H1 (cell line): ENCODE results near the gene RNF5. TPM values are rescaled to one million over a fixed set of nuclear protein-coding genes. Genes with fewer than 3 reads are reported as not detected.

Source experiments
- CTCF ChIA-PET: fragments of 300-600 bp; sonication (Branson Sonifier 250); formaldehyde crosslinking; loops from one replicate; lab custom pipeline; 2021; ENCODE audit not compliant: partially characterized antibody; lab: Charles Lee
- POLR2A ChIA-PET: fragments of 300-600 bp; sonication (Branson Sonifier 250); formaldehyde crosslinking; loops from one replicate; lab custom pipeline; 2021; ENCODE audit warnings: inconsistent platforms; ENCODE audit not compliant: partially characterized antibody; lab: Charles Lee
- DNase-seq, 2 experiments: peaks; one replicate each; pipeline versions ENCODE4 v3.0.0 to v3.0.0-alpha.2; 2010 to 2022; ENCODE audit warnings: low spot score in 2 of 2, low read depth in 1 of 2, mixed read lengths in 1 of 2
- FAIRE-seq: peaks from 2 replicates; lab custom pipeline; 2011; peaks lifted over from hg19 to GRCh38; lab: Jason Lieb, UNC
- H2AFZ ChIP-seq: 2 replicates; pipeline ENCODE4 v1.8.1; 2012; ENCODE audit warnings: low read length, inconsistent platforms
- H2AK5ac ChIP-seq: 2 replicates; pipeline ENCODE4 v1.6.1; 2013; ENCODE audit warnings: low read depth, low read length
- H2BK120ac ChIP-seq: replicated peaks from 2 replicates; pipeline ENCODE3; 2013; ENCODE audit warnings: low read depth, low read length, inconsistent platforms
- H2BK12ac ChIP-seq: 2 replicates; pipeline ENCODE4 v1.6.1; 2013; ENCODE audit warnings: low read depth, low read length
- H2BK15ac ChIP-seq: 2 replicates; pipeline ENCODE4 v1.6.1; 2013; ENCODE audit warnings: low read length
- H2BK20ac ChIP-seq: 2 replicates; pipeline ENCODE4 v1.6.1; 2013; ENCODE audit warnings: low read length
- H2BK5ac ChIP-seq: 2 replicates; pipeline ENCODE4 v1.6.1; 2013; ENCODE audit warnings: low read depth, low read length
- H3K14ac ChIP-seq: 2 replicates; pipeline ENCODE4 v1.6.1; 2013; ENCODE audit warnings: inconsistent platforms; ENCODE audit not compliant: insufficient read length
- H3K18ac ChIP-seq: 2 replicates; pipeline ENCODE4 v1.6.1; 2013; ENCODE audit warnings: low read length; ENCODE audit errors: extremely low read depth
- H3K23ac ChIP-seq: 2 replicates; pipeline ENCODE4 v1.6.1; 2013; ENCODE audit warnings: inconsistent platforms; ENCODE audit not compliant: insufficient read length
- H3K23me2 ChIP-seq: 2 replicates; pipeline ENCODE4 v1.6.1; 2013; ENCODE audit warnings: low read depth, low read length
- H3K27ac ChIP-seq: 2 replicates; pipeline ENCODE4 v1.6.1; 2011; ENCODE audit warnings: low read depth, low read length, inconsistent platforms
- H3K27me3 ChIP-seq, 4 experiments: replicated peaks in 1 of 4; 1 replicate in 1 of 4; 2 replicates in 3 of 4; pipeline versions ENCODE4 v1.6.1 to v1.8.1; 2011 to 2013; ENCODE audit warnings: low read length in 3 of 4, mild to moderate bottlenecking in 3 of 4, inconsistent platforms in 2 of 4, mixed read lengths in 2 of 4, moderate library complexity in 1 of 4; ENCODE audit not compliant: control insufficient read depth in 3 of 4, insufficient read depth in 3 of 4; ENCODE audit errors: extremely low read depth in 1 of 4
- H3K36me3 ChIP-seq, 4 experiments: 2 replicates each; pipeline versions ENCODE4 v1.6.1 to v1.8.1; 2011 to 2013; ENCODE audit warnings: mild to moderate bottlenecking in 4 of 4, low read length in 3 of 4, moderate library complexity in 2 of 4, control low read depth in 1 of 4, inconsistent platforms in 1 of 4; ENCODE audit not compliant: insufficient read depth in 4 of 4, control insufficient read depth in 2 of 4
- H3K4ac ChIP-seq: replicated peaks from 2 replicates; pipeline ENCODE3; 2013; ENCODE audit warnings: low read length, low read depth, mixed read lengths, inconsistent platforms; ENCODE audit not compliant: insufficient read length
- H3K4me1 ChIP-seq, 4 experiments: replicated peaks in 1 of 4; 1 replicate in 1 of 4; 2 replicates in 3 of 4; pipeline versions ENCODE4 v1.6.1 to v1.8.1; 2011 to 2013; ENCODE audit warnings: low read length in 3 of 4, inconsistent platforms in 2 of 4, mixed read lengths in 1 of 4; ENCODE audit not compliant: insufficient read depth in 4 of 4, control insufficient read depth in 3 of 4
- H3K4me2 ChIP-seq, 2 experiments: 2 replicates each; pipeline versions ENCODE4 v1.6.1 to v1.8.1; 2011 to 2013; ENCODE audit warnings: low read depth in 2 of 2, low read length in 2 of 2, control low read depth in 1 of 2, inconsistent platforms in 1 of 2, mild to moderate bottlenecking in 1 of 2; ENCODE audit not compliant: insufficient read depth in 1 of 2
- H3K4me3 ChIP-seq, 4 experiments: fragments of 200-600, 300-600 bp in 1 of 4; sonication (generic), shearing (Covaris generic), sonication (Bioruptor Twin) in 1 of 4; 2 replicates each; pipeline versions ENCODE4 v1.5.1 to v1.8.1; 2011 to 2016; ENCODE audit warnings: low read length in 4 of 4, low read depth in 3 of 4, control low read depth in 2 of 4, inconsistent platforms in 2 of 4, mild to moderate bottlenecking in 2 of 4, mixed read lengths in 1 of 4, moderate library complexity in 1 of 4; ENCODE audit not compliant: insufficient read depth in 2 of 4; ENCODE audit errors: extremely low read depth in 1 of 4
- H3K56ac ChIP-seq: replicated peaks from 2 replicates; pipeline ENCODE3; 2013; ENCODE audit warnings: low read depth, mild to moderate bottlenecking, mixed read lengths, low read length, inconsistent platforms; ENCODE audit not compliant: insufficient read length
- H3K79me1 ChIP-seq: 2 replicates; pipeline ENCODE4 v1.6.1; 2013; ENCODE audit warnings: low read depth, low read length, control low read depth
- H3K79me2 ChIP-seq, 2 experiments: 2 replicates each; pipeline versions ENCODE4 v1.6.1 to v1.8.1; 2012 to 2013; ENCODE audit warnings: low read length in 2 of 2, mild to moderate bottlenecking in 2 of 2, inconsistent platforms in 1 of 2; ENCODE audit not compliant: insufficient read depth in 2 of 2, control insufficient read depth in 1 of 2
- H3K9ac ChIP-seq, 4 experiments: replicated peaks in 1 of 4; 1 replicate in 1 of 4; 2 replicates in 3 of 4; pipeline versions ENCODE4 v1.6.1 to v1.8.1; 2011 to 2013; ENCODE audit warnings: low read depth in 3 of 4, low read length in 3 of 4, control low read depth in 2 of 4, mild to moderate bottlenecking in 2 of 4, moderate library complexity in 2 of 4, inconsistent platforms in 1 of 4; ENCODE audit errors: extremely low read depth in 1 of 4
- H3K9me3 ChIP-seq, 2 experiments: 2 replicates each; pipeline versions ENCODE4 v1.6.1 to v1.8.1; 2012 to 2013; ENCODE audit warnings: mild to moderate bottlenecking in 2 of 2, moderate library complexity in 2 of 2, control low read depth in 1 of 2, inconsistent platforms in 1 of 2, low read depth in 1 of 2, low read length in 1 of 2, mixed read lengths in 1 of 2; ENCODE audit not compliant: insufficient read depth in 2 of 2
- H4K20me1 ChIP-seq, 2 experiments: replicated peaks in 1 of 2; 2 replicates each; pipeline versions ENCODE3 to v1.8.1; 2011 to 2013; ENCODE audit warnings: inconsistent platforms in 2 of 2, low read length in 2 of 2, mild to moderate bottlenecking in 1 of 2; ENCODE audit not compliant: insufficient read depth in 2 of 2, control insufficient read depth in 1 of 2
- H4K5ac ChIP-seq: 2 replicates; pipeline ENCODE4 v1.6.1; 2013; ENCODE audit warnings: low read length, low read depth, mixed read lengths, inconsistent platforms; ENCODE audit not compliant: insufficient read length
- H4K8ac ChIP-seq: 2 replicates; pipeline ENCODE4 v1.8.0; 2013; ENCODE audit warnings: mild to moderate bottlenecking, moderate library complexity, low read length, inconsistent platforms; ENCODE audit not compliant: insufficient read depth; ENCODE audit errors: extremely low read depth
- H4K91ac ChIP-seq: replicated peaks from 2 replicates; pipeline ENCODE3; 2013; ENCODE audit warnings: low read length, mixed read lengths, inconsistent platforms; ENCODE audit not compliant: insufficient read length
- CTBP2 ChIP-seq: IDR thresholded peaks from 2 replicates; pipeline ENCODE4 v1.7.0; 2011; ENCODE audit warnings: borderline replicate concordance, mild to moderate bottlenecking, moderate library complexity, mixed read lengths, low read length; ENCODE audit not compliant: insufficient read depth, insufficient read length
- EGR1 ChIP-seq: IDR thresholded peaks from 2 replicates; pipeline ENCODE4 v1.6.1; 2011; ENCODE audit warnings: low read depth, low read length, borderline replicate concordance
- KDM4A ChIP-seq: IDR thresholded peaks from one replicate; pipeline ENCODE4 v1.7.1; 2012; ENCODE audit warnings: low read depth, mild to moderate bottlenecking, moderate library complexity, low read length, inconsistent platforms; ENCODE audit not compliant: severe bottlenecking
- KDM5A ChIP-seq: fragments of 200-600 bp; IDR thresholded peaks from 2 replicates; pipeline ENCODE4 v1.7.1; 2012; ENCODE audit warnings: mild to moderate bottlenecking, low read length, inconsistent platforms, mixed read lengths
- POLR2AphosphoS5 ChIP-seq: IDR thresholded peaks from 2 replicates; pipeline ENCODE4 v1.6.1; 2011; ENCODE audit warnings: low read depth, low read length
- SAP30 ChIP-seq: fragments of 300-600 bp; sonication (generic); IDR thresholded peaks from 2 replicates; pipeline ENCODE4 v1.7.1; 2012; ENCODE audit warnings: low read length, moderate library complexity, mild to moderate bottlenecking, inconsistent platforms; ENCODE audit not compliant: insufficient read depth, insufficient replicate concordance
- SP1 ChIP-seq: IDR thresholded peaks from 2 replicates; pipeline ENCODE4 v1.6.1; 2011; ENCODE audit warnings: low read depth, low read length
- TCF12 ChIP-seq: IDR thresholded peaks from 2 replicates; pipeline ENCODE4 v1.6.1; 2011; ENCODE audit warnings: low read depth, mild to moderate bottlenecking, low read length
- WGBS, 2 experiments: shearing (Covaris generic) in 1 of 2; methylation state at CpG; one replicate each; pipeline versions ENCODE4 v1.1.6 to v1.1.7; 2013 to 2015; ENCODE audit warnings: low lambda C conversion rate in 2 of 2, mixed read lengths in 2 of 2, inconsistent platforms in 1 of 2, low coverage in 1 of 2, missing lambda C conversion rate in 1 of 2; ENCODE audit not compliant: insufficient replicate concordance in 2 of 2, insufficient coverage in 1 of 2, insufficient read length in 1 of 2; ENCODE audit errors: extremely low coverage in 1 of 2, missing lambda C conversion rate in 1 of 2; 5-methylcytosine and 5-hydroxymethylcytosine counted together
- polyA plus RNA-seq, 7 experiments: library from polyadenylated mRNA; depleted of rRNA in 3 of 7; stranded (reverse) in 5 of 7; unstranded in 2 of 7; fragments of >200 nt in 5 of 7; fragments of 200-250 nt in 2 of 7; gene quantifications; 1 replicate in 5 of 7; 2 replicates in 1 of 7; 4 replicates in 1 of 7; pipeline versions ENCODE4 v1.2.1 to v1.2.3, GENCODE V29; 2011 to 2013; ENCODE audit warnings: missing spikeins in 2 of 7, mixed read lengths in 2 of 7
- total RNA-seq: library from RNA; stranded (reverse); fragmentation: NEBNext Ultra II Directional; extraction: Animal tissue kit (Norgen Biotek cat#: 25700); gene quantifications from 2 replicates; pipeline ENCODE4 v1.2.1, GENCODE V29; 2021
- TF ChIP-seq, protein P1 (sequence below), 3 experiments: IDR thresholded peaks; 1 replicate in 2 of 3; 2 replicates in 1 of 3; pipeline versions ENCODE4 v1.5.1 to v1.6.1; 2011; ENCODE audit warnings: low read length in 3 of 3, mild to moderate bottlenecking in 3 of 3, inconsistent platforms in 2 of 3, low read depth in 1 of 3, moderate library complexity in 1 of 3; ENCODE audit not compliant: insufficient read depth in 1 of 3; ENCODE audit errors: control extremely low read depth in 1 of 3
- TF ChIP-seq, protein P2 (sequence below): IDR thresholded peaks from 2 replicates; pipeline ENCODE4 v1.6.1; 2012; ENCODE audit warnings: inconsistent platforms

Gene RNF5
- total and polyA plus RNA-seq, 2 of the 8 experiments (the other 6 are each of a cell fraction or from before 2014, with no cell fraction given): 90.0 to 158 TPM

DNA sequence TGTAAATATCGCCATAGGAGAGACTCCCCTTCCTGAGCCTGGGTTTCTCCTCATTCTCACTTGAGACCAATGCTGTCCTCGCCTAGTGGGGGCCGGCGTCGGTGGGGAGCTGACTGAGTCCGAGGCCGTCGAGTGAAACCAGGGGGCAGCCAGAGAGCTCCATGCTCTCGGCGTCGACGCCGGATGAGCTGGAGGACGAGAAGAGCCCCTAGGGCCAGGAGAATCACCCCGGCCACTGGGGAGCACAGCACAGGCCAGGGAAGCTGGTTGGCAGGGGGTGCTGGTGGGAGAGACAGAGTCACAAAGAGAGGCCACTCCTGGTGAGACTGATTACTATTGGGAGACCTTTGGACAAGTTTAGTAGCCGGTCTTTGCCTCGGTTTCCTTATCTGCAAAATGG, 20.7 kb downstream of the RNF5 start:
- H3K9me3 ChIP-seq: no peaks in the 10 kb centered on the region
- H3K23me2 ChIP-seq: peaks cover 7% of the 10 kb centered on the region; the same call in 1 of the 2 replicates
- no peak overlapping the region for H2AFZ ChIP-seq
- H3K79me1 ChIP-seq: no peaks in the 10 kb centered on the region
- 88% methylated on average over 17 of the region's 17 CpGs; no CpG with 5 or more reads in 1 of the 2 experiments for WGBS, 2 experiments
- H3K4me1 ChIP-seq: peaks cover 8 to 22% (median 10%) of the 10 kb centered on the region in 4 experiments
- H3K18ac ChIP-seq: no peak overlapping the region
- no peak overlapping the region for H3K23ac ChIP-seq
- ChIA-PET POLR2A (interaction anchor here (13.3 kb wide), 1 partner anchor 19 kb away, joined by 194 read pairs; the partner anchor contains the start of genes AGPAT1 and RNF5), CTCF (interaction anchor here (1.7 to 2.6 kb wide), 2 partner anchors 32 to 80 kb away, joined by 4 to 9 read pairs; no protein-coding TSS in a partner anchor)
- H3K79me2 ChIP-seq: no peaks in the 10 kb centered on the region
- H3K27ac ChIP-seq: no peak overlapping the region
- no peaks in the 10 kb centered on the region for H3K27me3 ChIP-seq
- no peak overlapping the region for H2BK15ac ChIP-seq
- H4K91ac ChIP-seq: no peak overlapping the region
- H3K4me2 ChIP-seq: no peak overlapping the region
- no peak overlapping the region for H3K56ac ChIP-seq
- no peak overlapping the region for H3K9ac ChIP-seq
- H2BK20ac ChIP-seq: no peak overlapping the region
- H2BK5ac ChIP-seq: no peak overlapping the region
- H2BK120ac ChIP-seq: no peak overlapping the region
- DNase-seq: no peak
- no peak overlapping the region for H3K4me3 ChIP-seq
- no peak overlapping the region for H2BK12ac ChIP-seq
- FAIRE-seq: no peak
- H4K5ac ChIP-seq: no peak overlapping the region
- H4K20me1 ChIP-seq: no peaks in the 10 kb centered on the region
- H4K8ac ChIP-seq: no peak overlapping the region
- H3K36me3 ChIP-seq: no peaks in the 10 kb centered on the region
- no peak overlapping the region for H2AK5ac ChIP-seq
- H3K14ac ChIP-seq: no peak overlapping the region
- no peak overlapping the region for H3K4ac ChIP-seq
- TF ChIP-seq CTBP2 (no peak), EGR1 (no peak), POLR2AphosphoS5 (no peak), TCF12 (no peak), SP1 (no peak), KDM5A (no peak), SAP30 (no peak), KDM4A (no peak)
- TF ChIP-seq, protein P1, sequence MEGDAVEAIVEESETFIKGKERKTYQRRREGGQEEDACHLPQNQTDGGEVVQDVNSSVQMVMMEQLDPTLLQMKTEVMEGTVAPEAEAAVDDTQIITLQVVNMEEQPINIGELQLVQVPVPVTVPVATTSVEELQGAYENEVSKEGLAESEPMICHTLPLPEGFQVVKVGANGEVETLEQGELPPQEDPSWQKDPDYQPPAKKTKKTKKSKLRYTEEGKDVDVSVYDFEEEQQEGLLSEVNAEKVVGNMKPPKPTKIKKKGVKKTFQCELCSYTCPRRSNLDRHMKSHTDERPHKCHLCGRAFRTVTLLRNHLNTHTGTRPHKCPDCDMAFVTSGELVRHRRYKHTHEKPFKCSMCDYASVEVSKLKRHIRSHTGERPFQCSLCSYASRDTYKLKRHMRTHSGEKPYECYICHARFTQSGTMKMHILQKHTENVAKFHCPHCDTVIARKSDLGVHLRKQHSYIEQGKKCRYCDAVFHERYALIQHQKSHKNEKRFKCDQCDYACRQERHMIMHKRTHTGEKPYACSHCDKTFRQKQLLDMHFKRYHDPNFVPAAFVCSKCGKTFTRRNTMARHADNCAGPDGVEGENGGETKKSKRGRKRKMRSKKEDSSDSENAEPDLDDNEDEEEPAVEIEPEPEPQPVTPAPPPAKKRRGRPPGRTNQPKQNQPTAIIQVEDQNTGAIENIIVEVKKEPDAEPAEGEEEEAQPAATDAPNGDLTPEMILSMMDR (IDR thresholded peaks at IDR 0.05; ENCODE audit: control extremely low read depth in 1 of 3, insufficient read depth in 1 of 3, low read depth in 1 of 3, low read length in 3 of 3): no peak
- TF ChIP-seq, protein P2, sequence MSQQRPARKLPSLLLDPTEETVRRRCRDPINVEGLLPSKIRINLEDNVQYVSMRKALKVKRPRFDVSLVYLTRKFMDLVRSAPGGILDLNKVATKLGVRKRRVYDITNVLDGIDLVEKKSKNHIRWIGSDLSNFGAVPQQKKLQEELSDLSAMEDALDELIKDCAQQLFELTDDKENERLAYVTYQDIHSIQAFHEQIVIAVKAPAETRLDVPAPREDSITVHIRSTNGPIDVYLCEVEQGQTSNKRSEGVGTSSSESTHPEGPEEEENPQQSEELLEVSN: no peak
